OCI-LY7 (cell line): ENCODE measurements around the gene JUNB. TPM values are rescaled to one million over a fixed set of nuclear protein-coding genes. Genes with fewer than 3 reads are reported as not detected.
A peak's percentile ranks its signal among the peaks of the same experiment; 100 is the strongest.

ENCODE experiments used
- BruUV-seq: library from RNA; stranded (reverse); fragments of 400-500 nt; replicated peaks from 2 replicates; lab custom pipeline; 2021; lab: Mats Ljungman, UMichigan
- CTCF ChIA-PET: fragments of 300-600 bp; sonication (Branson Sonifier 250); formaldehyde crosslinking; loops from one replicate; lab custom pipeline; 2022; ENCODE audit warnings: antibody characterized with exemption; ENCODE audit not compliant: unreplicated experiment; lab: Charles Lee
- POLR2A ChIA-PET: fragments of 300-600 bp; sonication (Branson Sonifier 250); formaldehyde crosslinking; loops from one replicate; lab custom pipeline; 2022; ENCODE audit warnings: antibody characterized with exemption; lab: Charles Lee
- DNase-seq: peaks from one replicate; pipeline ENCODE4 v3.0.0-alpha.2; 2015; ENCODE audit warnings: low spot score
- H2AFZ ChIP-seq: fragments of 200-600 bp; sonication (generic), shearing (Covaris generic); 2 replicates; pipeline ENCODE4 v1.6.1; 2014; ENCODE audit warnings: mild to moderate bottlenecking, antibody characterized with exemption, low read length, moderate library complexity
- H3K27ac ChIP-seq: fragments of 200-600 bp; sonication (generic); 2 replicates; pipeline ENCODE4 v1.5.1; 2014; ENCODE audit warnings: mixed run types, low read depth, mild to moderate bottlenecking, moderate library complexity, low read length, inconsistent platforms; ENCODE audit not compliant: poor library complexity, severe bottlenecking
- H3K36me3 ChIP-seq: fragments of 200-600 bp; sonication (generic); 2 replicates; pipeline ENCODE4 v1.6.1; 2014; ENCODE audit warnings: mild to moderate bottlenecking, antibody characterized with exemption, low read length, moderate library complexity, mixed read lengths; ENCODE audit not compliant: insufficient read depth
- H3K4me1 ChIP-seq: fragments of 200-600 bp; sonication (generic); 2 replicates; pipeline ENCODE4 v1.5.1; 2014; ENCODE audit warnings: mild to moderate bottlenecking, low read length; ENCODE audit not compliant: insufficient read depth, poor library complexity, severe bottlenecking
- H3K4me2 ChIP-seq: fragments of 200-600 bp; sonication (generic); 2 replicates; pipeline ENCODE4 v1.6.1; 2014; ENCODE audit warnings: mild to moderate bottlenecking, low read length
- H3K4me3 ChIP-seq: fragments of 200-600 bp; sonication (generic); 2 replicates; pipeline ENCODE4 v1.5.1; 2014; ENCODE audit warnings: mild to moderate bottlenecking, low read depth, low read length; ENCODE audit not compliant: poor library complexity, severe bottlenecking
- H3K79me2 ChIP-seq: fragments of 200-600 bp; sonication (generic); 2 replicates; pipeline ENCODE4 v1.6.1; 2016; ENCODE audit warnings: low read depth, mild to moderate bottlenecking, low read length, moderate library complexity, mixed read lengths; ENCODE audit not compliant: insufficient read depth
- H3K9me2 ChIP-seq: fragments of 200-600 bp; sonication (generic); 2 replicates; pipeline ENCODE4 v1.6.1; 2016; ENCODE audit warnings: mild to moderate bottlenecking, low read length, mixed read lengths; ENCODE audit not compliant: insufficient read depth
- H3K9me3 ChIP-seq: fragments of 200-600 bp; sonication (generic); 2 replicates; pipeline ENCODE4 v1.6.1; 2014; ENCODE audit warnings: mild to moderate bottlenecking, mixed run types, low read length, mixed read lengths
- H4K20me1 ChIP-seq: fragments of 200-600 bp; sonication (generic); 2 replicates; pipeline ENCODE4 v1.6.1; 2014; ENCODE audit warnings: mild to moderate bottlenecking, antibody characterized with exemption, low read length, moderate library complexity, mixed read lengths; ENCODE audit not compliant: insufficient read depth
- CTCF ChIP-seq: fragments of 200-600 bp; sonication (generic); conservative IDR thresholded peaks from 2 replicates; pipeline ENCODE4 v1.5.1; 2014; ENCODE audit warnings: mild to moderate bottlenecking, antibody characterized with exemption, low read length, moderate library complexity, mixed read lengths
- EZH2phosphoT487 ChIP-seq: fragments of 200-600 bp; sonication (generic); IDR thresholded peaks from 2 replicates; pipeline ENCODE4 v1.6.1; 2018; ENCODE audit warnings: low read depth, borderline replicate concordance, mild to moderate bottlenecking, mixed run types, antibody characterized with exemption, low read length, moderate library complexity, mixed read lengths
- intact Hi-C: fragments of 100-400 bp; cut with micrococcal nuclease; formaldehyde crosslinking; loops from one replicate; pipeline ENCODE4 v1.10.0; 2022; ENCODE audit not compliant: unreplicated experiment
- total RNA-seq, 2 experiments: library from RNA; depleted of rRNA in 1 of 2; stranded (reverse); fragments of >200 nt in 1 of 2; shearing (Covaris generic) in 1 of 2; gene quantifications; 2 replicates each; pipeline ENCODE4 v1.2.3, GENCODE V29; 2014 to 2022

Gene JUNB
- total RNA-seq, 2 experiments from 2014 or later, result 31.8 to 45.5 TPM

GRCh38 chr19:12837225-12837624, 45.9 kb downstream of the JUNB start:
- Histone ChIP-seq H3K9me3 (no peaks in the 10 kb centered on the region), H3K4me2 (peak overlapping the region; percentile 90; the same call in 1 of the 2 replicates), H3K4me3 (no peak overlapping the region), H4K20me1 (no peaks in the 10 kb centered on the region), H3K9me2 (no peaks in the 10 kb centered on the region), H3K4me1 (peaks cover 73% of the 10 kb centered on the region), H3K79me2 (no peaks in the 10 kb centered on the region), H3K36me3 (no peaks in the 10 kb centered on the region), H3K27ac (no peak overlapping the region), H2AFZ (no peak overlapping the region)
- TF ChIP-seq EZH2phosphoT487 (no peak), CTCF (no peak)
- CTCF ChIA-PET, result interaction anchor here (0.6 kb wide), 1 partner anchor 267 kb away, joined by 3 read pairs; no protein-coding TSS in a partner anchor
- no TSS peak for BruUV-seq
- intact Hi-C loops, result loop anchor here (5.0 kb wide), 1 partner anchor 100 kb away; the partner anchor contains the start of gene CALR
- POLR2A ChIA-PET, result interaction anchor here (0.6 kb wide), 2 partner anchors 39 to 1439 kb away, joined by 3 to 5 read pairs; no protein-coding TSS in a partner anchor
- no peak for DNase-seq

- ChIA-PET POLR2A (no interaction called here), CTCF (interaction anchor here (0.6 kb wide), 2 partner anchors 25 to 53 kb away, joined by 4 to 8 read pairs; no protein-coding TSS in a partner anchor)
- Histone ChIP-seq H3K79me2 (no peaks in the 10 kb centered on the region), H3K4me2 (peak within 1 kb of the TSS; percentile 90), H4K20me1 (no peaks in the 10 kb centered on the region), H3K9me2 (no peaks in the 10 kb centered on the region), H3K4me3 (peak within 1 kb of the TSS; percentile 93), H3K27ac (peak within 1 kb of the TSS; percentile 45), H3K36me3 (peaks cover under 1% of the 10 kb centered on the region; the same call in 1 of the 2 replicates), H3K9me3 (no peaks in the 10 kb centered on the region), H3K4me1 (peaks cover 67% of the 10 kb centered on the region), H2AFZ (peak within 1 kb of the TSS; percentile 72)
- no TSS peak for BruUV-seq
- TF ChIP-seq EZH2phosphoT487 (no peak), CTCF (peak; percentile 68)
- DNase-seq, result peak; percentile 81
- intact Hi-C loops, result loop anchor here (5.0 kb wide), 1 partner anchor 99 kb away; the partner anchor contains the start of gene CALR
These were observed 47.0 kb downstream of the JUNB start, which contains the start of gene MAST1 for GRCh38 chr19:12838182-12838885. Gene MAST1, plus strand, starts transcription at chr19:12838515. Its CDS starts 58 bp downstream, at chr19:12838573.
